Activated CD8-positive, alpha-beta T cell treated with anti-CD3 and anti-CD28 coated beads for 36 hours (primary cell): ENCODE data around the gene NKAPL. TPM values are rescaled to one million over a fixed set of nuclear protein-coding genes. Genes with fewer than 3 reads are reported as not detected.
"Not testable (repeated sequence)": the region's sequence is repeated elsewhere in the genome, so short reads cannot be mapped to it uniquely, and the experiment has no call there.

Experiments used
- ATAC-seq: fragments of 200-7000 bp; cut with Tn5 transposase; one replicate; pipeline ENCODE4 v1.10.0; 2021; ENCODE audit warnings: mild to moderate bottlenecking, moderate library complexity
- CTCF ChIA-PET: fragments of 350-600 bp; sonication (Branson Sonifier 250); formaldehyde crosslinking; loops from one replicate; lab custom pipeline; 2021; ENCODE audit warnings: antibody characterized with exemption; lab: Charles Lee
- POLR2A ChIA-PET: fragments of 350-600 bp; sonication (Branson Sonifier 250); formaldehyde crosslinking; loops from one replicate; lab custom pipeline; 2021; ENCODE audit warnings: antibody characterized with exemption; lab: Charles Lee
- DNase-seq: peaks from one replicate; pipeline ENCODE4 v3.0.0-alpha.2; 2020
- H3K27ac Mint-ChIP-seq: one replicate; pipeline ENCODE4 v1.8.0; 2021; ENCODE audit warnings: mild to moderate bottlenecking, mixed read lengths
- H3K27me3 Mint-ChIP-seq: one replicate; pipeline ENCODE4 v1.8.0; 2021; ENCODE audit warnings: mixed read lengths
- H3K36me3 Mint-ChIP-seq: one replicate; pipeline ENCODE4 v1.8.0; 2021; ENCODE audit warnings: low read depth, mixed read lengths
- H3K4me1 Mint-ChIP-seq: one replicate; pipeline ENCODE4 v1.8.0; 2021; ENCODE audit warnings: low read depth, mixed read lengths
- H3K4me3 Mint-ChIP-seq: one replicate; pipeline ENCODE4 v1.8.0; 2021; ENCODE audit warnings: mild to moderate bottlenecking, moderate library complexity, mixed read lengths
- H3K9me3 Mint-ChIP-seq: one replicate; pipeline ENCODE4 v1.8.0; 2021; ENCODE audit warnings: mixed read lengths
- intact Hi-C: fragments of 100-400 bp; cut with micrococcal nuclease; formaldehyde crosslinking; loops from one replicate; pipeline ENCODE4 v1.10.0; 2022
- total RNA-seq, 2 experiments: library from RNA; stranded (reverse); gene quantifications; one replicate each; pipeline ENCODE4 v1.2.3, GENCODE V29; 2021
- TF ChIP-seq, protein P1 (sequence below): fragments of 200-600 bp; IDR thresholded peaks from one replicate; pipeline ENCODE4 v1.8.0; 2022; ENCODE audit warnings: antibody characterized with exemption, mild to moderate bottlenecking

The NKAPL gene
- total RNA-seq, 2 experiments from 2014 or later = not detected

DNA sequence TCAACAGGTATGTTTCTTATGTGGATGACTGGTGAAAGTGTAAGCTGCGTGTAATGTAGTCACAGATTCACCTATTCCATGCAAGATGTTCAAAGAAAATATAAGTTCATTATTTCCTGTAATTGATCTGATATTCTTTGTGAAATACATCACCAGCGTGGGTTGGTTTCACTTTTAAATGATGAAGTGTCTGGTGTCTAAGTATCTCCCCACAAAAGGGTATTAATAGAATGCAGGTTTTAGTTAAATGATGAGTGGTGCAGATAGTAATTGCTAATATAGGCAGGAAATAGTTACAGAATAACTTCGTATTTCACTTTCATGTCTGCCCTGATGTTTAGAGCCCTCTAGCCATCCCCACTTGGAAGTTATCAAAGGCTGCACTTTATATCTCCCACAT lies 44.5 kb downstream of the NKAPL start:
- intact Hi-C loops = no loop called here

DNA sequence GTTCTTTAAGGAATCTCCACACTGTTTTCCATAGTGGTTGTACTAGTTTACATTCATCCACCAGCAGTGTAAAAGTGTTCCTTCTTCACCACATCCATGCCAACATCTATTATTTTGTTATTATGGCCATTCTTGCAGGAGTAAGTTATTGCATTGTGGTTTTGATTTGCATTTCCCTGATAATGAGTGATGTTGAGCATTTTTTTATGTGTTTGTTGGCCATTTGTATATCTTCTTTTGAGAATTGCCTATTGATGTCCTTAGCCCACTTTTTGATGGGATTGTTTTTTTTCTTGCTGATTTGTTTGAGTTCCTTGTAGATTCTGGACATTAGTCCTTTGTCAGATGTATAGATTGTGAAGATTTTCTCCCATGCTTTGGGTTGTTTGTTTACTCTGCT lies 47.3 kb downstream of the NKAPL start:
- H3K27me3 Mint-ChIP-seq, ATAC-seq, POLR2A ChIA-PET, H3K4me3 Mint-ChIP-seq, CTCF ChIA-PET, H3K27ac Mint-ChIP-seq, H3K36me3 Mint-ChIP-seq, intact Hi-C loops, H3K9me3 Mint-ChIP-seq, DNase-seq: not testable (repeated sequence)
- H3K4me1 Mint-ChIP-seq = peaks cover 15% of the 10 kb centered on the region

More for the DNA sequence above, 44.5 kb downstream of the NKAPL start:
- ChIA-PET POLR2A (interaction anchor here (1.0 kb wide), 1 partner anchor 10 kb away, joined by 3 read pairs; no protein-coding TSS in a partner anchor), CTCF (interaction anchor here (1.8 kb wide), 1 partner anchor 52 kb away, joined by 6 read pairs; no protein-coding TSS in a partner anchor)
- Mint-ChIP-seq H3K4me3 (no peak overlapping the region), H3K9me3 (no peaks in the 10 kb centered on the region), H3K4me1 (peaks cover 15% of the 10 kb centered on the region), H3K27ac (peak overlapping the region; percentile 82), H3K36me3 (peaks cover 12% of the 10 kb centered on the region), H3K27me3 (no peaks in the 10 kb centered on the region)
- DNase-seq (no peak), ATAC-seq (peak; percentile 65)
- TF ChIP-seq, protein P1, sequence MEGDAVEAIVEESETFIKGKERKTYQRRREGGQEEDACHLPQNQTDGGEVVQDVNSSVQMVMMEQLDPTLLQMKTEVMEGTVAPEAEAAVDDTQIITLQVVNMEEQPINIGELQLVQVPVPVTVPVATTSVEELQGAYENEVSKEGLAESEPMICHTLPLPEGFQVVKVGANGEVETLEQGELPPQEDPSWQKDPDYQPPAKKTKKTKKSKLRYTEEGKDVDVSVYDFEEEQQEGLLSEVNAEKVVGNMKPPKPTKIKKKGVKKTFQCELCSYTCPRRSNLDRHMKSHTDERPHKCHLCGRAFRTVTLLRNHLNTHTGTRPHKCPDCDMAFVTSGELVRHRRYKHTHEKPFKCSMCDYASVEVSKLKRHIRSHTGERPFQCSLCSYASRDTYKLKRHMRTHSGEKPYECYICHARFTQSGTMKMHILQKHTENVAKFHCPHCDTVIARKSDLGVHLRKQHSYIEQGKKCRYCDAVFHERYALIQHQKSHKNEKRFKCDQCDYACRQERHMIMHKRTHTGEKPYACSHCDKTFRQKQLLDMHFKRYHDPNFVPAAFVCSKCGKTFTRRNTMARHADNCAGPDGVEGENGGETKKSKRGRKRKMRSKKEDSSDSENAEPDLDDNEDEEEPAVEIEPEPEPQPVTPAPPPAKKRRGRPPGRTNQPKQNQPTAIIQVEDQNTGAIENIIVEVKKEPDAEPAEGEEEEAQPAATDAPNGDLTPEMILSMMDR = no peak

Other genes with a start within 250 kb of the NKAPL start
- gene ZNF165, start 178.7 kb upstream of the NKAPL start, total RNA-seq = 1 to 10 TPM; 3.5 to 3.6 TPM
- gene ZSCAN16, start 134.7 kb upstream of the NKAPL start, total RNA-seq = 1 to 10 TPM; 2.0 to 2.3 TPM
- 10 to 100 TPM; 18.9 to 20.3 TPM for gene ZKSCAN8, start 117.4 kb upstream of the NKAPL start, total RNA-seq
- 1 to 10 TPM; 2.5 to 3.0 TPM for gene ZSCAN9, start 34.0 kb upstream of the NKAPL start, total RNA-seq
- gene ZKSCAN4, start 7.0 kb upstream of the NKAPL start, total RNA-seq = 1 to 10 TPM; 3.5 to 3.6 TPM
- 1 to 10 TPM; 3.6 to 3.8 TPM for gene ZSCAN26, start 7.8 kb downstream of the NKAPL start, total RNA-seq
- 1 to 10 TPM; 2.2 to 2.4 TPM for gene PGBD1, start 22.3 kb downstream of the NKAPL start, total RNA-seq
- gene ZSCAN31, start 76.9 kb downstream of the NKAPL start, total RNA-seq = 1 to 10 TPM; 1.6 to 2.0 TPM
- gene ZKSCAN3, start 90.7 kb downstream of the NKAPL start, total RNA-seq = 1 to 10 TPM; 2.3 to 3.0 TPM
- gene ZSCAN12, start 140.4 kb downstream of the NKAPL start, total RNA-seq = 1 to 10 TPM; 7.1 to 7.4 TPM
- 1 to 10 TPM; 1.1 to 1.6 TPM for gene ZSCAN23, start 184.2 kb downstream of the NKAPL start, total RNA-seq